HepG2 (cell line): ENCODE measurements around the gene TNFAIP2. TPM values are rescaled to one million over a fixed set of nuclear protein-coding genes. Genes with fewer than 3 reads are reported as not detected.

Experiments
- KDM4B ChIP-seq: sonication (generic); formaldehyde crosslinking; IDR thresholded peaks from 2 replicates; pipeline ENCODE4 v1.4.0; 2020; ENCODE audit warnings: missing genetic modification reagents
- NRL ChIP-seq: sonication (generic); formaldehyde crosslinking; IDR thresholded peaks from 2 replicates; pipeline ENCODE4 v1.5.0; 2020; ENCODE audit warnings: missing genetic modification reagents, mild to moderate bottlenecking, moderate library complexity, borderline replicate concordance
- POLR2AphosphoS2 ChIP-seq: IDR thresholded peaks from 2 replicates; pipeline ENCODE4 v1.6.1; 2011; ENCODE audit warnings: low read depth, low read length, improper control_type of control experiment
- RFXAP ChIP-seq: sonication (generic); formaldehyde crosslinking; IDR thresholded peaks from 2 replicates; pipeline ENCODE4 v1.4.0; 2020; ENCODE audit warnings: missing genetic modification reagents, borderline replicate concordance
- SRY ChIP-seq: sonication (generic); formaldehyde crosslinking; IDR thresholded peaks from 2 replicates; pipeline ENCODE4 v1.8.0; 2022; ENCODE audit warnings: mild to moderate bottlenecking, missing genetic modification reagents
- YEATS4 ChIP-seq: sonication (generic); formaldehyde crosslinking; IDR thresholded peaks from 2 replicates; pipeline ENCODE4 v1.4.0; 2020; ENCODE audit warnings: missing genetic modification reagents, borderline replicate concordance
- ZNF562 ChIP-seq: sonication (generic); formaldehyde crosslinking; IDR thresholded peaks from 2 replicates; pipeline ENCODE4 v1.8.0; 2022; ENCODE audit warnings: missing genetic modification reagents, borderline replicate concordance
- ZNF569 ChIP-seq: sonication (generic); formaldehyde crosslinking; IDR thresholded peaks from 2 replicates; pipeline ENCODE4 v1.5.0; 2020; ENCODE audit warnings: mild to moderate bottlenecking, missing genetic modification reagents, moderate library complexity, borderline replicate concordance
- ZNF777 ChIP-seq: sonication (generic); formaldehyde crosslinking; IDR thresholded peaks from 2 replicates; pipeline ENCODE4 v1.4.0; 2020; ENCODE audit warnings: missing genetic modification reagents
- ZNF883 ChIP-seq: sonication (generic); formaldehyde crosslinking; IDR thresholded peaks from 2 replicates; pipeline ENCODE4 v1.5.1; 2020; ENCODE audit warnings: mild to moderate bottlenecking, missing genetic modification reagents; ENCODE audit errors: not compliant biosample characterization
- polyA plus RNA-seq, 8 experiments: library from polyadenylated mRNA; depleted of rRNA in 3 of 8; stranded (reverse) in 7 of 8; unstranded in 1 of 8; fragments of >200 nt; fragmentation: Illumina TruSeq in 4 of 8; extraction: Trizol in 4 of 8; gene quantifications; 2 replicates each; pipeline versions ENCODE4 v1.2.1 to v1.2.3, GENCODE V29; 2011 to 2016; ENCODE audit warnings: low read depth in 4 of 8, missing spikeins in 1 of 8, mixed read lengths in 1 of 8; ENCODE audit not compliant: insufficient read depth in 1 of 8
- total RNA-seq, 5 experiments: library from RNA; depleted of rRNA; stranded (reverse); fragments of >200 nt; fragmentation: Illumina TruSeq; extraction: Trizol; gene quantifications; 2 replicates each; pipeline ENCODE4 v1.2.3, GENCODE V29; 2016; ENCODE audit warnings: low read depth in 1 of 5
- TF ChIP-seq, protein P1 (sequence below): sonication (generic); formaldehyde crosslinking; conservative IDR thresholded peaks from 2 replicates; pipeline ENCODE4 v1.4.0; 2020; ENCODE audit warnings: missing genetic modification reagents
- TF ChIP-seq, protein P2 (sequence below): sonication (generic); formaldehyde crosslinking; IDR thresholded peaks from 2 replicates; pipeline ENCODE4 v1.5.1; 2020; ENCODE audit warnings: missing genetic modification reagents, mild to moderate bottlenecking, borderline replicate concordance
- TF ChIP-seq, protein P3 (sequence below): IDR thresholded peaks from 2 replicates; pipeline ENCODE4 v1.6.1; 2016; ENCODE audit warnings: missing biosample characterization, missing genetic modification reagents, low read depth
- TF ChIP-seq, protein P4 (sequence below): sonication (generic); formaldehyde crosslinking; IDR thresholded peaks from 2 replicates; pipeline ENCODE4 v1.4.0; 2020; ENCODE audit warnings: low read depth, mild to moderate bottlenecking, missing genetic modification reagents
- TF ChIP-seq, protein P5 (sequence below): sonication (generic); formaldehyde crosslinking; IDR thresholded peaks from 2 replicates; pipeline ENCODE4 v1.4.0; 2020; ENCODE audit warnings: mild to moderate bottlenecking, low read depth, missing genetic modification reagents

The TNFAIP2 gene
- total and polyA plus RNA-seq, 2 of the 13 experiments (the other 11 are each of a cell fraction or from before 2014, with no cell fraction given): 0.46 to 1.5 TPM

DNA sequence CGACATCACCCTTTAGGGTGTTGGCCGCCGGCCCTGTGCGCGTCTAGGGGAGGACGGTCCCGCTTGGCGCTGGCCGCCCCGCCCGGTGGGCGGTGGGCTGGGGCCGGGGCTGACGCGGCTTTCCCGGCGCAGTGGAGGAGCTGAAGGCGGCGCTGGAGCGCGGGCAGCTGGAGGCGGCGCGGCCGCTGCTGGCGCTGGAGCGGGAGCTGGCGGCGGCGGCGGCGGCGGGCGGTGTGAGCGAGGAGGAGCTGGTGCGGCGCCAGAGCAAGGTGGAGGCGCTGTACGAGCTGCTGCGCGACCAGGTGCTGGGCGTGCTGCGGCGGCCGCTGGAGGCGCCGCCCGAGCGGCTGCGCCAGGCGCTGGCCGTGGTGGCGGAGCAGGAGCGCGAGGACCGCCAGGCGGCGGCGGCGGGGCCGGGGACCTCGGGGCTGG lies 3.6 kb downstream of the TNFAIP2 start (continued):
- TF ChIP-seq RFXAP (CRISPR knock-in tag): no peak
- TF ChIP-seq, protein P1, sequence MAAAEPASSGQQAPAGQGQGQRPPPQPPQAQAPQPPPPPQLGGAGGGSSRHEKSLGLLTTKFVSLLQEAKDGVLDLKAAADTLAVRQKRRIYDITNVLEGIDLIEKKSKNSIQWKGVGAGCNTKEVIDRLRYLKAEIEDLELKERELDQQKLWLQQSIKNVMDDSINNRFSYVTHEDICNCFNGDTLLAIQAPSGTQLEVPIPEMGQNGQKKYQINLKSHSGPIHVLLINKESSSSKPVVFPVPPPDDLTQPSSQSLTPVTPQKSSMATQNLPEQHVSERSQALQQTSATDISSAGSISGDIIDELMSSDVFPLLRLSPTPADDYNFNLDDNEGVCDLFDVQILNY: 0 out of 2 replicates have a peak, but pooled peaks have one; percentile 31
- TF ChIP-seq ZNF562 (CRISPR knock-in tag): no peak
- TF ChIP-seq, protein P2, sequence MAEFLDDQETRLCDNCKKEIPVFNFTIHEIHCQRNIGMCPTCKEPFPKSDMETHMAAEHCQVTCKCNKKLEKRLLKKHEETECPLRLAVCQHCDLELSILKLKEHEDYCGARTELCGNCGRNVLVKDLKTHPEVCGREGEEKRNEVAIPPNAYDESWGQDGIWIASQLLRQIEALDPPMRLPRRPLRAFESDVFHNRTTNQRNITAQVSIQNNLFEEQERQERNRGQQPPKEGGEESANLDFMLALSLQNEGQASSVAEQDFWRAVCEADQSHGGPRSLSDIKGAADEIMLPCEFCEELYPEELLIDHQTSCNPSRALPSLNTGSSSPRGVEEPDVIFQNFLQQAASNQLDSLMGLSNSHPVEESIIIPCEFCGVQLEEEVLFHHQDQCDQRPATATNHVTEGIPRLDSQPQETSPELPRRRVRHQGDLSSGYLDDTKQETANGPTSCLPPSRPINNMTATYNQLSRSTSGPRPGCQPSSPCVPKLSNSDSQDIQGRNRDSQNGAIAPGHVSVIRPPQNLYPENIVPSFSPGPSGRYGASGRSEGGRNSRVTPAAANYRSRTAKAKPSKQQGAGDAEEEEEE: no peak
- TF ChIP-seq NRL: no peak
- no peak for TF ChIP-seq ZNF777 (CRISPR knock-in tag)
- TF ChIP-seq, protein P3, sequence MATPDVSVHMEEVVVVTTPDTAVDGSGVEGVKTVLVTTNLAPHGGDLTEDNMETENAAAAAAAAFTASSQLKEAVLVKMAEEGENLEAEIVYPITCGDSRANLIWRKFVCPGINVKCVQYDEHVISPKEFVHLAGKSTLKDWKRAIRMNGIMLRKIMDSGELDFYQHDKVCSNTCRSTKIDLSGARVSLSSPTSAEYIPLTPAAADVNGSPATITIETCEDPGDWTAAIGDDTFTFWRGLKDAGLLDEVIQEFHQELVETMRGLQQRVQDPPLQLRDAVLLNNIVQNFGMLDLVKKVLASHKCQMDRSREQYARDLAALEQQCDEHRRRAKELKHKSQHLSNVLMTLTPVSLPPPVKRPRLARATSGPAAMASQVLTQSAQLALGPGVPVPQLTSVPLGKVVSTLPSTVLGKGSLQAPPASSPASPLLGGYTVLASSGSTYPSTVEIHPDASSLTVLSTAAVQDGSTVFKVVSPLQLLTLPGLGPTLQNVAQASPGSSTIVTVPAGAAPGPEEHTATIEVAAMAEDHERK (CRISPR knock-in tag): no peak
- TF ChIP-seq, protein P4, sequence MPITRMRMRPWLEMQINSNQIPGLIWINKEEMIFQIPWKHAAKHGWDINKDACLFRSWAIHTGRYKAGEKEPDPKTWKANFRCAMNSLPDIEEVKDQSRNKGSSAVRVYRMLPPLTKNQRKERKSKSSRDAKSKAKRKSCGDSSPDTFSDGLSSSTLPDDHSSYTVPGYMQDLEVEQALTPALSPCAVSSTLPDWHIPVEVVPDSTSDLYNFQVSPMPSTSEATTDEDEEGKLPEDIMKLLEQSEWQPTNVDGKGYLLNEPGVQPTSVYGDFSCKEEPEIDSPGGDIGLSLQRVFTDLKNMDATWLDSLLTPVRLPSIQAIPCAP (CRISPR knock-in tag): no peak
- TF ChIP-seq, protein P5, sequence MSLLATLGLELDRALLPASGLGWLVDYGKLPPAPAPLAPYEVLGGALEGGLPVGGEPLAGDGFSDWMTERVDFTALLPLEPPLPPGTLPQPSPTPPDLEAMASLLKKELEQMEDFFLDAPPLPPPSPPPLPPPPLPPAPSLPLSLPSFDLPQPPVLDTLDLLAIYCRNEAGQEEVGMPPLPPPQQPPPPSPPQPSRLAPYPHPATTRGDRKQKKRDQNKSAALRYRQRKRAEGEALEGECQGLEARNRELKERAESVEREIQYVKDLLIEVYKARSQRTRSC (CRISPR knock-in tag): no peak
- no peak for TF ChIP-seq KDM4B (CRISPR knock-in tag)
- TF ChIP-seq ZNF883 (CRISPR knock-in tag): no peak
- TF ChIP-seq YEATS4 (CRISPR knock-in tag): peak; percentile 44; the same call in 1 of the 2 replicates
- no peak for TF ChIP-seq SRY (CRISPR knock-in tag)
- TF ChIP-seq ZNF569 (CRISPR knock-in tag): no peak
- TF ChIP-seq POLR2AphosphoS2: no peak
